DMS114 treated with DMSO at 0.1 percent for 48 hours (cell line): ENCODE results near the gene FAM193B.
A peak's percentile ranks its signal among the peaks of the same experiment; 100 is the strongest.

Source experiments
- DNase-seq: peaks from one replicate; lab custom pipeline; 2025; ENCODE audit not compliant: unreplicated experiment; lab: John Stamatoyannopoulos, UW

The FAM193B gene

GRCh38 chr5:177516601-177517568 is 37.5 kb downstream of the FAM193B start, which contains the start of gene DDX41:
TSS of gene DDX41 (minus strand) at chr5:177516961. CDS start at chr5:177516945, 16 bp downstream.
- peak; percentile 99 for DNase-seq

GRCh38 chr5:177515580-177515979 is 38.8 kb downstream of the FAM193B start:
- DNase-seq: no peak

- no peak for DNase-seq
Measured at GRCh38 chr5:177514541-177514940, 39.8 kb downstream of the FAM193B start.

- no peak for DNase-seq
Measured at GRCh38 chr5:177513500-177513899, 40.9 kb downstream of the FAM193B start.

GRCh38 chr5:177512736-177513380 is 41.5 kb downstream of the FAM193B start:
- no peak for DNase-seq

GRCh38 chr5:177511796-177512675 is 42.3 kb downstream of the FAM193B start:
- no peak for DNase-seq

GRCh38 chr5:177511181-177511580 is 43.2 kb downstream of the FAM193B start:
- no peak for DNase-seq

- DNase-seq: no peak
Measured at GRCh38 chr5:177510567-177511053, 43.8 kb downstream of the FAM193B start.

- no peak for DNase-seq
Measured at GRCh38 chr5:177509991-177510566, 44.3 kb downstream of the FAM193B start.

GRCh38 chr5:177509381-177509951 is 44.9 kb downstream of the FAM193B start, which contains the start of gene DOK3:
TSS of gene DOK3 (minus strand) at chr5:177509826. CDS start at chr5:177509540, 286 bp downstream.
- no peak for DNase-seq

- no peak for DNase-seq
Measured at GRCh38 chr5:177508837-177509236, 45.5 kb downstream of the FAM193B start.

GRCh38 chr5:177508221-177508611 is 46.1 kb downstream of the FAM193B start:
- DNase-seq: no peak

GRCh38 chr5:177507596-177508220 is 46.7 kb downstream of the FAM193B start:
- DNase-seq: no peak

GRCh38 chr5:177507165-177507564 is 47.2 kb downstream of the FAM193B start:
- peak; percentile 23 for DNase-seq

GRCh38 chr5:177505075-177505474 is 49.3 kb downstream of the FAM193B start:
- DNase-seq: no peak

GRCh38 chr5:177504086-177505056 is 50.0 kb downstream of the FAM193B start:
- DNase-seq: no peak

- DNase-seq: no peak
Measured at GRCh38 chr5:177503351-177504085, 50.8 kb downstream of the FAM193B start.

GRCh38 chr5:177502886-177503285 is 51.5 kb downstream of the FAM193B start:
- DNase-seq: no peak
